K562 (cell line): ENCODE results near the gene CTBS. TPM values are rescaled to one million over a fixed set of nuclear protein-coding genes. Genes with fewer than 3 reads are reported as not detected.

ENCODE experiments used
- ATAC-seq: fragments of 200-7000 bp; cut with Tn5 transposase; 3 replicates; pipeline ENCODE4 v1.9.1; 2020; ENCODE audit warnings: moderate library complexity
- BruUV-seq: library from RNA; stranded (reverse); fragments of 400-500 nt; replicated peaks from 2 replicates; lab custom pipeline; 2021; lab: Mats Ljungman, UMichigan
- CTCF ChIA-PET: fragments of 300-600 bp; formaldehyde crosslinking; extraction: SDS; loops from one replicate; lab custom pipeline; 2021; ENCODE audit warnings: low intra/inter-chr PET ratio; lab: Yijun Ruan, JAX
- POLR2A ChIA-PET: fragments of 300-600, 350-650 bp; sonication (Branson Sonifier 250); formaldehyde crosslinking; extraction: SDS; loops from one replicate; lab custom pipeline; 2021; ENCODE audit warnings: antibody characterized with exemption, inconsistent platforms; lab: Yijun Ruan, JAX
- DNase-seq, 4 experiments: peaks; one replicate each; pipeline versions ENCODE4 v3.0.0 to v3.0.0-alpha.2; 2011 to 2018; ENCODE audit warnings: low spot score in 3 of 4, mixed read lengths in 3 of 4; ENCODE audit errors: extremely low read depth in 1 of 4
- FAIRE-seq: peaks from 2 replicates; lab custom pipeline; 2011; peaks lifted over from hg19 to GRCh38; lab: Jason Lieb, UNC
- H2AFZ ChIP-seq: 2 replicates; pipeline ENCODE4 v1.6.0; 2011; ENCODE audit warnings: low read depth, low read length, control low read depth, inconsistent platforms
- H3K27ac ChIP-seq: fragments of 200-600 bp; 3 replicates; pipeline ENCODE4 v1.8.0; 2011; ENCODE audit warnings: low read depth, mild to moderate bottlenecking, control low read depth, inconsistent platforms, low read length, moderate library complexity, mixed read lengths; ENCODE audit errors: extremely low read depth
- H3K27me3 ChIP-seq, 2 experiments: fragments of 300-600 bp in 1 of 2; 2 replicates in 1 of 2; 3 replicates in 1 of 2; pipeline versions ENCODE4 v1.6.0 to v1.8.0; 2011; ENCODE audit warnings: inconsistent platforms in 2 of 2, low read length in 2 of 2, mild to moderate bottlenecking in 1 of 2, mixed read lengths in 1 of 2, moderate library complexity in 1 of 2; ENCODE audit not compliant: control insufficient read depth in 2 of 2, insufficient read depth in 2 of 2
- H3K36me3 ChIP-seq: fragments of 300-600 bp; 3 replicates; pipeline ENCODE4 v1.8.0; 2011; ENCODE audit warnings: mild to moderate bottlenecking, low read length, inconsistent platforms; ENCODE audit not compliant: control insufficient read depth, insufficient read depth
- H3K4me1 ChIP-seq, 2 experiments: fragments of 200-600 bp in 1 of 2; replicated peaks in 1 of 2; 2 replicates in 1 of 2; 3 replicates in 1 of 2; pipeline versions ENCODE4 v1.5.1 to v1.8.0; 2011; ENCODE audit warnings: inconsistent platforms in 2 of 2, low read length in 2 of 2, mild to moderate bottlenecking in 1 of 2, mixed read lengths in 1 of 2, moderate library complexity in 1 of 2; ENCODE audit not compliant: control insufficient read depth in 2 of 2, insufficient read depth in 2 of 2
- H3K4me2 ChIP-seq: 2 replicates; pipeline ENCODE4 v1.6.1; 2011; ENCODE audit warnings: low read length, control low read depth, inconsistent platforms, mixed read lengths; ENCODE audit not compliant: insufficient read depth
- H3K4me3 ChIP-seq: fragments of 200-600 bp; sonication (generic), shearing (Covaris generic); 2 replicates; pipeline ENCODE4 v1.5.1; 2016; ENCODE audit warnings: control low read depth, inconsistent platforms
- H3K79me2 ChIP-seq: fragments of 200-600 bp; 3 replicates; pipeline ENCODE4 v1.8.0; 2011; ENCODE audit warnings: low read length, inconsistent platforms; ENCODE audit not compliant: control insufficient read depth, insufficient read depth
- H3K9ac ChIP-seq, 2 experiments: 2 replicates each; pipeline versions ENCODE4 v1.6.0 to v1.6.1; 2011; ENCODE audit warnings: low read depth in 2 of 2, low read length in 2 of 2, control low read depth in 1 of 2, inconsistent platforms in 1 of 2, mild to moderate bottlenecking in 1 of 2, mixed read lengths in 1 of 2; ENCODE audit not compliant: insufficient read depth in 1 of 2
- H3K9me1 ChIP-seq: one replicate; pipeline ENCODE4 v1.6.0; 2011; ENCODE audit warnings: inconsistent platforms, mild to moderate bottlenecking, low read length, moderate library complexity; ENCODE audit not compliant: control insufficient read depth, insufficient read depth
- H3K9me3 ChIP-seq: replicated peaks from 2 replicates; pipeline ENCODE4 v1.5.1; 2011; ENCODE audit warnings: low read depth, low read length, inconsistent platforms; ENCODE audit not compliant: control insufficient read depth, insufficient read depth
- H4K20me1 ChIP-seq: replicated peaks from 2 replicates; pipeline ENCODE4 v1.6.1; 2011; ENCODE audit warnings: low read length, inconsistent platforms, mixed read lengths; ENCODE audit not compliant: control insufficient read depth, insufficient read depth
- ARNT ChIP-seq, 2 experiments: fragments of 450-650 bp; IDR thresholded peaks; 2 replicates each; pipeline ENCODE4 v1.6.1; 2016; ENCODE audit warnings: mild to moderate bottlenecking in 1 of 2
- CBFA2T2 ChIP-seq: fragments of 450-650 bp; conservative IDR thresholded peaks from 2 replicates; pipeline ENCODE4 v1.6.1; 2017; ENCODE audit warnings: mild to moderate bottlenecking
- DACH1 ChIP-seq: fragments of 450-650 bp; IDR thresholded peaks from 2 replicates; pipeline ENCODE4 v1.6.1; 2018; ENCODE audit not compliant: partially characterized antibody
- EGR1 ChIP-seq: fragments of 450-650 bp; conservative IDR thresholded peaks from 2 replicates; pipeline ENCODE4 v1.6.1; 2017; ENCODE audit warnings: mild to moderate bottlenecking
- HLTF ChIP-seq: fragments of 450-650 bp; IDR thresholded peaks from 2 replicates; pipeline ENCODE4 v1.6.1; 2016
- KLF16 ChIP-seq: IDR thresholded peaks from 2 replicates; pipeline ENCODE4 v1.6.1; 2016; ENCODE audit warnings: antibody characterized with exemption
- MAFK ChIP-seq: IDR thresholded peaks from 2 replicates; pipeline ENCODE4 v1.6.1; 2011; ENCODE audit warnings: low read length, improper control_type of control experiment
- MECOM ChIP-seq: fragments of 250-450 bp; sonication (Bioruptor Pico); IDR thresholded peaks from 2 replicates; pipeline ENCODE4 v1.8.0; 2022; ENCODE audit warnings: inconsistent platforms
- MTA1 ChIP-seq: fragments of 450-650 bp; IDR thresholded peaks from 2 replicates; pipeline ENCODE4 v1.6.1; 2017; ENCODE audit warnings: borderline replicate concordance
- RAD21 ChIP-seq, 2 experiments: fragments of 250-450 bp in 1 of 2; fragments of 450-650 bp in 1 of 2; sonication (Bioruptor Pico) in 1 of 2; formaldehyde crosslinking in 1 of 2; IDR thresholded peaks in 1 of 2; conservative IDR thresholded peaks in 1 of 2; 2 replicates each; pipeline versions ENCODE4 v1.4.0 to v1.8.0; 2020 to 2022; ENCODE audit warnings: mild to moderate bottlenecking in 2 of 2, moderate library complexity in 1 of 2
- SAFB2 ChIP-seq: fragments of 200-400 bp; formaldehyde crosslinking; IDR thresholded peaks from 2 replicates; pipeline ENCODE4 v1.6.1; 2018; ENCODE audit warnings: borderline replicate concordance, low read length, low read depth, moderate library complexity; ENCODE audit not compliant: severe bottlenecking
- SMC3 ChIP-seq: conservative IDR thresholded peaks from 2 replicates; pipeline ENCODE4 v1.6.1; 2011; ENCODE audit warnings: low read depth, low read length, improper control_type of control experiment; ENCODE audit not compliant: insufficient read depth
- SP2 ChIP-seq: IDR thresholded peaks from 2 replicates; pipeline ENCODE4 v1.6.1; 2011; ENCODE audit warnings: mild to moderate bottlenecking, low read depth, low read length, moderate library complexity; ENCODE audit not compliant: poor library complexity, severe bottlenecking; ENCODE audit errors: extremely low read depth
- STAT5A ChIP-seq: IDR thresholded peaks from 2 replicates; pipeline ENCODE4 v1.6.1; 2012; ENCODE audit warnings: low read length, inconsistent platforms, borderline replicate concordance
- XRCC5 ChIP-seq: fragments of 200-400 bp; formaldehyde crosslinking; IDR thresholded peaks from 2 replicates; pipeline ENCODE4 v1.6.1; 2017; ENCODE audit warnings: low read depth, mild to moderate bottlenecking, low read length
- ZC3H4 ChIP-seq: sonication (generic); formaldehyde crosslinking; IDR thresholded peaks from 2 replicates; pipeline ENCODE4 v1.9.0; 2021; ENCODE audit warnings: missing genetic modification reagents, borderline replicate concordance
- ZNF431 ChIP-seq: sonication (generic); formaldehyde crosslinking; IDR thresholded peaks from 2 replicates; pipeline ENCODE4 v1.8.0; 2022; ENCODE audit warnings: mild to moderate bottlenecking, missing genetic modification reagents
- ZNF57 ChIP-seq: fragments of 450-650 bp; formaldehyde crosslinking; IDR thresholded peaks from 2 replicates; pipeline ENCODE4 v1.4.0; 2020; ENCODE audit warnings: mild to moderate bottlenecking, moderate library complexity
- whole genome bisulfite sequencing: fragments of 100-300 bp; shearing (Covaris generic); methylation state at CpG from one replicate; pipeline ENCODE4 v1.1.6; 2016; ENCODE audit warnings: low coverage, mixed read lengths; ENCODE audit not compliant: insufficient coverage; ENCODE audit errors: missing lambda C conversion rate; 5-methylcytosine and 5-hydroxymethylcytosine counted together
- in situ Hi-C: fragments of 300-500 bp; cut with MboI; formaldehyde crosslinking; loops from 4 replicates; pipeline ENCODE4 v1.15.0; 2018; ENCODE audit warnings: inconsistent platforms, mixed read lengths
- intact Hi-C: fragments of 100-400 bp; cut with micrococcal nuclease; formaldehyde crosslinking; loops from 2 replicates; pipeline ENCODE4 v1.14.2; 2022
- polyA plus RNA-seq, 8 experiments: library from polyadenylated mRNA; depleted of rRNA in 4 of 8; stranded (reverse) in 5 of 8; unstranded in 3 of 8; fragments of >200 nt; fragmentation: Nextera tagmentation in 2 of 8; fragmentation: Illumina TruSeq in 1 of 8; extraction: Ambion mirVana in 2 of 8; extraction: Trizol in 1 of 8; gene quantifications; 2 replicates each; pipeline versions ENCODE4 v1.2.1 to v1.2.3, GENCODE V29; 2011 to 2014; ENCODE audit warnings: inconsistent platforms in 1 of 8, missing spikeins in 1 of 8
- total RNA-seq, 7 experiments: library from RNA; depleted of rRNA in 6 of 7; stranded (reverse); fragments of >200 nt in 6 of 7; fragmentation: Illumina TruSeq in 2 of 7; extraction: Trizol in 2 of 7; gene quantifications; 2 replicates each; pipeline versions ENCODE4 v1.2.1 to v1.2.3, GENCODE V29; 2011 to 2021; ENCODE audit warnings: low replicate concordance in 1 of 7
- TF ChIP-seq, protein P1 (sequence below), 3 experiments: IDR thresholded peaks in 2 of 3; conservative IDR thresholded peaks in 1 of 3; 2 replicates each; pipeline ENCODE4 v1.5.1; 2011 to 2012; ENCODE audit warnings: low read length in 3 of 3, mild to moderate bottlenecking in 3 of 3, control low read depth in 2 of 3, improper control_type of control experiment in 1 of 3, inconsistent platforms in 1 of 3, low read depth in 1 of 3, mixed read lengths in 1 of 3, moderate library complexity in 1 of 3; ENCODE audit not compliant: insufficient read depth in 2 of 3
- TF ChIP-seq, protein P2 (sequence below): sonication (generic); formaldehyde crosslinking; IDR thresholded peaks from 2 replicates; pipeline ENCODE4 v1.8.0; 2023; ENCODE audit warnings: mild to moderate bottlenecking, missing genetic modification reagents

The CTBS gene
- total and polyA plus RNA-seq, 9 of the 15 experiments (the other 6 are each of a cell fraction or from before 2014, with no cell fraction given) = 3.0 to 19.8 (median 9.9) TPM

GRCh38 chr1:84541679-84542078, 32.6 kb downstream of the CTBS start:
- Histone ChIP-seq H3K4me3 (no peak overlapping the region), H4K20me1 (no peaks in the 10 kb centered on the region), H3K27me3 (no peaks in the 10 kb centered on the region), H3K9ac (no peak overlapping the region), H2AFZ (no peak overlapping the region), H3K27ac (no peak overlapping the region), H3K9me1 (no peaks in the 10 kb centered on the region), H3K36me3 (no peaks in the 10 kb centered on the region), H3K4me1 (no peaks in the 10 kb centered on the region), H3K79me2 (no peaks in the 10 kb centered on the region), H3K4me2 (no peak overlapping the region), H3K9me3 (no peaks in the 10 kb centered on the region)
- CTCF ChIA-PET = interaction anchor here (2.1 kb wide), 1 partner anchor 99 kb away, joined by 7 read pairs; no protein-coding TSS in a partner anchor
- FAIRE-seq (no peak), DNase-seq (peak in 1 of 4 experiments; percentile 9), ATAC-seq (no peak)
- WGBS = 66% methylated on average over 4 of the region's 4 CpGs
- BruUV-seq = no TSS peak
- intact Hi-C loops = loop anchor here (1.0 to 5.0 kb wide), 3 partner anchors 61 to 231 kb away; no protein-coding TSS in a partner anchor
- POLR2A ChIA-PET = no interaction called here
- in situ Hi-C loops = no loop called here
- no peak for TF ChIP-seq DACH1
- no peak for TF ChIP-seq MTA1
- TF ChIP-seq MECOM (CRISPR knock-in tag) = no peak
- TF ChIP-seq SAFB2 = no peak
- no peak for TF ChIP-seq XRCC5
- peak; percentile 43 to 71 for TF ChIP-seq RAD21 (CRISPR knock-in tag; conservative IDR thresholded peaks at IDR 0.05 in 1 of 2, IDR thresholded peaks at IDR 0.05 in 1 of 2)
- TF ChIP-seq, protein P1, sequence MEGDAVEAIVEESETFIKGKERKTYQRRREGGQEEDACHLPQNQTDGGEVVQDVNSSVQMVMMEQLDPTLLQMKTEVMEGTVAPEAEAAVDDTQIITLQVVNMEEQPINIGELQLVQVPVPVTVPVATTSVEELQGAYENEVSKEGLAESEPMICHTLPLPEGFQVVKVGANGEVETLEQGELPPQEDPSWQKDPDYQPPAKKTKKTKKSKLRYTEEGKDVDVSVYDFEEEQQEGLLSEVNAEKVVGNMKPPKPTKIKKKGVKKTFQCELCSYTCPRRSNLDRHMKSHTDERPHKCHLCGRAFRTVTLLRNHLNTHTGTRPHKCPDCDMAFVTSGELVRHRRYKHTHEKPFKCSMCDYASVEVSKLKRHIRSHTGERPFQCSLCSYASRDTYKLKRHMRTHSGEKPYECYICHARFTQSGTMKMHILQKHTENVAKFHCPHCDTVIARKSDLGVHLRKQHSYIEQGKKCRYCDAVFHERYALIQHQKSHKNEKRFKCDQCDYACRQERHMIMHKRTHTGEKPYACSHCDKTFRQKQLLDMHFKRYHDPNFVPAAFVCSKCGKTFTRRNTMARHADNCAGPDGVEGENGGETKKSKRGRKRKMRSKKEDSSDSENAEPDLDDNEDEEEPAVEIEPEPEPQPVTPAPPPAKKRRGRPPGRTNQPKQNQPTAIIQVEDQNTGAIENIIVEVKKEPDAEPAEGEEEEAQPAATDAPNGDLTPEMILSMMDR (IDR thresholded peaks at IDR 0.05 in 2 of 3, conservative IDR thresholded peaks at IDR 0.05 in 1 of 3; ENCODE audit: insufficient read depth in 2 of 3, low read depth in 1 of 3, low read length in 3 of 3) = peak; percentile 25 to 58 (median 46); a peak in 3 of 6 replicates
- no peak for TF ChIP-seq EGR1
- TF ChIP-seq HLTF = no peak
- TF ChIP-seq ARNT (IDR thresholded peaks at IDR 0.05) = no peak
- no peak for TF ChIP-seq KLF16
- no peak for TF ChIP-seq MAFK
- TF ChIP-seq ZC3H4 (CRISPR knock-in tag) = no peak
- peak; percentile 29; the same call in 1 of the 2 replicates for TF ChIP-seq SMC3
- TF ChIP-seq, protein P2, sequence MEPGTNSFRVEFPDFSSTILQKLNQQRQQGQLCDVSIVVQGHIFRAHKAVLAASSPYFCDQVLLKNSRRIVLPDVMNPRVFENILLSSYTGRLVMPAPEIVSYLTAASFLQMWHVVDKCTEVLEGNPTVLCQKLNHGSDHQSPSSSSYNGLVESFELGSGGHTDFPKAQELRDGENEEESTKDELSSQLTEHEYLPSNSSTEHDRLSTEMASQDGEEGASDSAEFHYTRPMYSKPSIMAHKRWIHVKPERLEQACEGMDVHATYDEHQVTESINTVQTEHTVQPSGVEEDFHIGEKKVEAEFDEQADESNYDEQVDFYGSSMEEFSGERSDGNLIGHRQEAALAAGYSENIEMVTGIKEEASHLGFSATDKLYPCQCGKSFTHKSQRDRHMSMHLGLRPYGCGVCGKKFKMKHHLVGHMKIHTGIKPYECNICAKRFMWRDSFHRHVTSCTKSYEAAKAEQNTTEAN (CRISPR knock-in tag) = no peak
- no peak for TF ChIP-seq ZNF57 (CRISPR knock-in tag)
- TF ChIP-seq STAT5A = no peak
- TF ChIP-seq ZNF431 (CRISPR knock-in tag) = no peak
- no peak for TF ChIP-seq SP2
- no peak for TF ChIP-seq CBFA2T2
